HepG2 (cell line): ENCODE data around the gene MGAT5. TPM values are rescaled to one million over a fixed set of nuclear protein-coding genes. Genes with fewer than 3 reads are reported as not detected.

Experiments used
- ATAC-seq: fragments of 200-7000 bp; cut with Tn5 transposase; 3 replicates; pipeline ENCODE4 v1.9.1; 2020; ENCODE audit warnings: mild to moderate bottlenecking, moderate library complexity
- BruUV-seq: library from RNA; stranded (reverse); fragments of 400-500 nt; replicated peaks from 2 replicates; lab custom pipeline; 2021; lab: Mats Ljungman, UMichigan
- CTCF ChIA-PET: fragments of 300-600 bp; formaldehyde crosslinking; extraction: SDS; loops from one replicate; lab custom pipeline; 2021; ENCODE audit warnings: low total read pairs, inconsistent platforms, low intra/inter-chr PET ratio; lab: Yijun Ruan, JAX
- POLR2A ChIA-PET: fragments of 350-600 bp; sonication (Branson Sonifier 250); formaldehyde crosslinking; loops from one replicate; lab custom pipeline; 2020; ENCODE audit warnings: antibody characterized with exemption, inconsistent platforms; lab: Yijun Ruan, JAX
- DNase-seq: peaks from one replicate; pipeline ENCODE4 v3.0.0-alpha.2; 2015; ENCODE audit warnings: low spot score
- FAIRE-seq: peaks from 3 replicates; lab custom pipeline; 2011; peaks lifted over from hg19 to GRCh38; lab: Jason Lieb, UNC
- H2AFZ ChIP-seq: one replicate; pipeline ENCODE4 v1.6.1; 2011; ENCODE audit warnings: low read length, inconsistent platforms
- H3K27ac ChIP-seq: fragments of 300-600 bp; 3 replicates; pipeline ENCODE4 v1.8.0; 2011; ENCODE audit warnings: mixed run types, mild to moderate bottlenecking, mixed read lengths, low read length, inconsistent platforms; ENCODE audit not compliant: insufficient read depth; ENCODE audit errors: extremely low read length
- H3K27me3 ChIP-seq, 2 experiments: fragments of 200-600 bp in 1 of 2; 2 replicates in 1 of 2; 3 replicates in 1 of 2; pipeline versions ENCODE4 v1.6.0 to v1.8.0; 2011; ENCODE audit warnings: low read length in 2 of 2, mild to moderate bottlenecking in 2 of 2, moderate library complexity in 2 of 2, inconsistent platforms in 1 of 2; ENCODE audit not compliant: insufficient read depth in 2 of 2, control insufficient read depth in 1 of 2
- H3K36me3 ChIP-seq, 2 experiments: fragments of 200-600 bp in 1 of 2; replicated peaks in 1 of 2; 2 replicates in 1 of 2; 3 replicates in 1 of 2; pipeline versions ENCODE4 v1.5.1 to v1.8.0; 2011; ENCODE audit warnings: low read length in 2 of 2, inconsistent platforms in 1 of 2; ENCODE audit not compliant: insufficient read depth in 2 of 2, control insufficient read depth in 1 of 2
- H3K4me1 ChIP-seq: 2 replicates; pipeline ENCODE4 v1.5.1; 2012; ENCODE audit warnings: low read length, inconsistent platforms; ENCODE audit not compliant: insufficient read depth
- H3K4me2 ChIP-seq: 2 replicates; pipeline ENCODE4 v1.6.0; 2011; ENCODE audit warnings: low read depth, low read length, inconsistent platforms
- H3K4me3 ChIP-seq, 3 experiments: fragments of 200-600 bp in 1 of 3; sonication (generic), shearing (Covaris generic) in 1 of 3; replicated peaks in 1 of 3; 2 replicates each; pipeline ENCODE4 v1.5.1; 2011 to 2016; ENCODE audit warnings: low read length in 3 of 3, inconsistent platforms in 2 of 3, low read depth in 2 of 3, mild to moderate bottlenecking in 2 of 3, control low read depth in 1 of 3, mixed read lengths in 1 of 3; ENCODE audit not compliant: insufficient read depth in 1 of 3
- H3K79me2 ChIP-seq: one replicate; pipeline ENCODE4 v1.6.1; 2011; ENCODE audit warnings: low read length, inconsistent platforms; ENCODE audit not compliant: insufficient read depth
- H3K9ac ChIP-seq: 2 replicates; pipeline ENCODE4 v1.6.0; 2011; ENCODE audit warnings: mild to moderate bottlenecking, low read depth, low read length, inconsistent platforms; ENCODE audit not compliant: insufficient read depth
- H3K9me3 ChIP-seq: 2 replicates; pipeline ENCODE4 v1.5.1; 2012; ENCODE audit warnings: mild to moderate bottlenecking, low read length
- H4K20me1 ChIP-seq: 2 replicates; pipeline ENCODE4 v1.6.0; 2011; ENCODE audit warnings: inconsistent platforms, mild to moderate bottlenecking, low read length, moderate library complexity; ENCODE audit not compliant: insufficient read depth
- BHLHE40 ChIP-seq: IDR thresholded peaks from 2 replicates; pipeline ENCODE4 v1.6.1; 2011; ENCODE audit warnings: low read length, improper control_type of control experiment
- CBFB ChIP-seq: sonication (generic); formaldehyde crosslinking; IDR thresholded peaks from 2 replicates; pipeline ENCODE4 v1.4.0; 2020; ENCODE audit warnings: missing genetic modification reagents
- JUN ChIP-seq: sonication (generic); formaldehyde crosslinking; IDR thresholded peaks from 2 replicates; pipeline ENCODE4 v1.4.0; 2020; ENCODE audit warnings: mild to moderate bottlenecking, missing genetic modification reagents
- SMAD1 ChIP-seq: sonication (generic); formaldehyde crosslinking; IDR thresholded peaks from 2 replicates; pipeline ENCODE4 v1.4.0; 2020; ENCODE audit warnings: missing genetic modification reagents, low read depth, mild to moderate bottlenecking, borderline replicate concordance
- ZNF784 ChIP-seq: sonication (generic); formaldehyde crosslinking; IDR thresholded peaks from 2 replicates; pipeline ENCODE4 v1.5.1; 2020; ENCODE audit warnings: missing genetic modification reagents, mild to moderate bottlenecking, borderline replicate concordance
- WGBS: methylation state at CpG from one replicate; pipeline ENCODE4 v1.1.6; 2017; ENCODE audit warnings: low lambda C conversion rate; 5-methylcytosine and 5-hydroxymethylcytosine counted together
- in situ Hi-C: cut with HindIII; loops from 2 replicates; pipeline ENCODE4 v1.10.0; 2017; ENCODE audit warnings: low pct_unique_long_range_greater_than_20kb; ENCODE audit not compliant: extremely low pct_ligation_motif_present
- intact Hi-C: fragments of 100-400 bp; cut with micrococcal nuclease; formaldehyde crosslinking; loops from one replicate; pipeline ENCODE4 v1.10.0; 2022; ENCODE audit not compliant: unreplicated experiment
- polyA plus RNA-seq, 8 experiments: library from polyadenylated mRNA; depleted of rRNA in 3 of 8; stranded (reverse) in 7 of 8; unstranded in 1 of 8; fragments of >200 nt; fragmentation: Illumina TruSeq in 4 of 8; extraction: Trizol in 4 of 8; gene quantifications; 2 replicates each; pipeline versions ENCODE4 v1.2.1 to v1.2.3, GENCODE V29; 2011 to 2016; ENCODE audit warnings: low read depth in 4 of 8, missing spikeins in 1 of 8, mixed read lengths in 1 of 8; ENCODE audit not compliant: insufficient read depth in 1 of 8
- total RNA-seq, 5 experiments: library from RNA; depleted of rRNA; stranded (reverse); fragments of >200 nt; fragmentation: Illumina TruSeq; extraction: Trizol; gene quantifications; 2 replicates each; pipeline ENCODE4 v1.2.3, GENCODE V29; 2016; ENCODE audit warnings: low read depth in 1 of 5
- TF ChIP-seq, protein P1 (sequence below): sonication (generic); formaldehyde crosslinking; IDR thresholded peaks from 2 replicates; pipeline ENCODE4 v1.4.0; 2020; ENCODE audit warnings: mild to moderate bottlenecking, missing genetic modification reagents
- TF ChIP-seq, protein P2 (sequence below): sonication (generic); formaldehyde crosslinking; IDR thresholded peaks from 2 replicates; pipeline ENCODE4 v1.5.1; 2020; ENCODE audit warnings: missing genetic modification reagents, mild to moderate bottlenecking, borderline replicate concordance
- TF ChIP-seq, protein P3 (sequence below): IDR thresholded peaks from 2 replicates; pipeline ENCODE4 v1.6.1; 2012; ENCODE audit warnings: low read length, improper control_type of control experiment

Gene MGAT5
- total and polyA plus RNA-seq, 2 of the 13 experiments (the other 11 are each of a cell fraction or from before 2014, with no cell fraction given) = 33.1 to 60.2 TPM

GRCh38 chr2:134206573-134206972, 47.3 kb upstream of the MGAT5 start:
- Histone ChIP-seq H2AFZ (no peak overlapping the region), H3K27me3 (no peaks in the 10 kb centered on the region), H3K79me2 (peaks cover 33% of the 10 kb centered on the region), H3K4me1 (peaks cover 17% of the 10 kb centered on the region), H3K9ac (no peak overlapping the region), H3K36me3 (no peaks in the 10 kb centered on the region), H3K4me3 (no peak overlapping the region), H3K9me3 (no peaks in the 10 kb centered on the region), H4K20me1 (peaks cover 16% of the 10 kb centered on the region; the same call in 1 of the 2 replicates), H3K27ac (no peak overlapping the region), H3K4me2 (no peak overlapping the region)
- DNase-seq (no peak), FAIRE-seq (no peak), ATAC-seq (no peak)
- ChIA-PET POLR2A (interaction anchor here (1.1 to 1.5 kb wide), 2 partner anchors 87 to 88 kb away, joined by 5 to 8 read pairs; no protein-coding TSS in a partner anchor), CTCF (interaction anchor here (4.0 kb wide), 1 partner anchor 88 kb away, joined by 60 read pairs; no protein-coding TSS in a partner anchor)
- intact Hi-C loops = loop anchor here (5.0 kb wide), 3 partner anchors 89 to 319 kb away; no protein-coding TSS in a partner anchor
- in situ Hi-C loops = loop anchor here (5.0 to 25.0 kb wide), 2 partner anchors 89 to 319 kb away; no protein-coding TSS in a partner anchor
- 89% methylated on average over 5 of the region's 5 CpGs for WGBS
- TF ChIP-seq BHLHE40 (no peak), ZNF784 (no peak), SMAD1 (CRISPR knock-in tag) (no peak), CBFB (CRISPR knock-in tag) (no peak), JUN (CRISPR knock-in tag) (no peak)
- TF ChIP-seq, protein P1, sequence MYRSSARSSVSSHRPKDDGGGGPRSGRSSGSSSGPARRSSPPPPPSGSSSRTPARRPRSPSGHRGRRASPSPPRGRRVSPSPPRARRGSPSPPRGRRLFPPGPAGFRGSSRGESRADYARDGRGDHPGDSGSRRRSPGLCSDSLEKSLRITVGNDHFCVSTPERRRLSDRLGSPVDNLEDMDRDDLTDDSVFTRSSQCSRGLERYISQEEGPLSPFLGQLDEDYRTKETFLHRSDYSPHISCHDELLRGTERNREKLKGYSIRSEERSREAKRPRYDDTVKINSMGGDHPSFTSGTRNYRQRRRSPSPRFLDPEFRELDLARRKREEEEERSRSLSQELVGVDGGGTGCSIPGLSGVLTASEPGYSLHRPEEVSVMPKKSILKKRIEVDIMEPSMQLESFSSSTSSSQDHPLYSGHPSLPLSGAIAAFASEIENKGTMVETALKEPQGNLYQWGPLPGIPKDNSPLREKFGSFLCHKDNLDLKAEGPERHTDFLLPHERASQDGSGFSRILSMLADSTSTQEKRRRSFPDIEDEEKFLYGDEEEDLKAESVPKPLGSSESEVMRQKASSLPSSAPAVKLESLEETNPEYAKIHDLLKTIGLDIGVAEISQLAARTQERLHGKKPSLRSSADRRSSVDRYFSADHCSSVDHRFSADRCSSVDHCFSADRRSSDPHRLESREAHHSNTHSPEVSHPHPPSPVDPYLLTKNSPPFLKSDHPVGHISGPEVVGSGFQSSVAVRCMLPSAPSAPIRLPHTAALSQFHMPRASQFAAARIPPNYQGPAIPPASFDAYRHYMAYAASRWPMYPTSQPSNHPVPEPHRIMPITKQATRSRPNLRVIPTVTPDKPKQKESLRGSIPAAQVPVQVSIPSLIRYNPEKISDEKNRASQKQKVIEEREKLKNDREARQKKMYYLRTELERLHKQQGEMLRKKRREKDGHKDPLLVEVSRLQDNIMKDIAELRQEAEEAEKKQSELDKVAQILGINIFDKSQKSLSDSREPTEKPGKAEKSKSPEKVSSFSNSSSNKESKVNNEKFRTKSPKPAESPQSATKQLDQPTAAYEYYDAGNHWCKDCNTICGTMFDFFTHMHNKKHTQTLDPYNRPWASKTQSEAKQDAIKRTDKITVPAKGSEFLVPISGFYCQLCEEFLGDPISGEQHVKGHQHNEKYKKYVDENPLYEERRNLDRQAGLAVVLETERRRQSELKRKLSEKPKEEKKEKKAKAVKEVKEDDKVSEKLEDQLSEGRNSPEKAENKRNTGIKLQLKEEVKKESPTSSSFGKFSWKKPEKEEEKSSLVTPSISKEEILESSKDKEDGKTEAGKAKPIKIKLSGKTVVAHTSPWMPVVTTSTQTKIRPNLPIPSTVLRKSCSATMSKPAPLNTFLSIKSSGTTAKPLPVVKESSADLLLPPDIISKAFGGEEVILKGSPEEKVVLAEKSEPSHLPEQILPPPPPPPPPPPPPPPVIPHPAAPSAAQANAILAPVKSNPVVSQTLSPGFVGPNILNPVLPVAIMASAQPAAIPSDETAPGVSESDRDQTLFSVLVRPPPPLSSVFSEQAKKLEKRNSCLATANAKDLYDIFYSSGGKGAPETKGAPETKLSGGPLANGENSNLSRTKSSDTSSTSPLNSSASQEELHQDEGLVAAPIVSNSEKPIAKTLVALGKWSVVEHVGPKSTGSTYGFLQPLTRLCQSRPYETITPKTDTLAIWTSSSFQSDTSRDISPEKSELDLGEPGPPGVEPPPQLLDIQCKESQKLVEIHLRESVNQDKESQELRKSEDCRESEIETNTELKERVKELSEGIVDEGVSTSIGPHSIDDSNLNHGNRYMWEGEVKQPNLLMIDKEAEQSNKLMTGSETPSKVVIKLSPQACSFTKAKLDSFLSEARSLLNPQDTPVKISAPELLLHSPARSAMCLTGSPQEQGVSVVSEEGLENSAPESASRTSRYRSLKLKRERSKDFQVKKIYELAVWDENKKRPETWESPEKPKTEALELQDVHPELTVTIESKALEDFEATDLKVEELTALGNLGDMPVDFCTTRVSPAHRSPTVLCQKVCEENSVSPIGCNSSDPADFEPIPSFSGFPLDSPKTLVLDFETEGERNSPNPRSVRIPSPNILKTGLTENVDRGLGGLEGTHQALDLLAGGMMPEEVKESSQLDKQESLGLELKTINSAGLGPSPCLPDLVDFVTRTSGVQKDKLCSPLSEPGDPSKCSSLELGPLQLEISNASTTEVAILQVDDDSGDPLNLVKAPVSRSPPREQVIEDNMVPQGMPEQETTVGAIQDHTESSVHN (CRISPR knock-in tag) = no peak
- TF ChIP-seq, protein P2, sequence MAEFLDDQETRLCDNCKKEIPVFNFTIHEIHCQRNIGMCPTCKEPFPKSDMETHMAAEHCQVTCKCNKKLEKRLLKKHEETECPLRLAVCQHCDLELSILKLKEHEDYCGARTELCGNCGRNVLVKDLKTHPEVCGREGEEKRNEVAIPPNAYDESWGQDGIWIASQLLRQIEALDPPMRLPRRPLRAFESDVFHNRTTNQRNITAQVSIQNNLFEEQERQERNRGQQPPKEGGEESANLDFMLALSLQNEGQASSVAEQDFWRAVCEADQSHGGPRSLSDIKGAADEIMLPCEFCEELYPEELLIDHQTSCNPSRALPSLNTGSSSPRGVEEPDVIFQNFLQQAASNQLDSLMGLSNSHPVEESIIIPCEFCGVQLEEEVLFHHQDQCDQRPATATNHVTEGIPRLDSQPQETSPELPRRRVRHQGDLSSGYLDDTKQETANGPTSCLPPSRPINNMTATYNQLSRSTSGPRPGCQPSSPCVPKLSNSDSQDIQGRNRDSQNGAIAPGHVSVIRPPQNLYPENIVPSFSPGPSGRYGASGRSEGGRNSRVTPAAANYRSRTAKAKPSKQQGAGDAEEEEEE (CRISPR knock-in tag) = no peak
- TF ChIP-seq, protein P3, sequence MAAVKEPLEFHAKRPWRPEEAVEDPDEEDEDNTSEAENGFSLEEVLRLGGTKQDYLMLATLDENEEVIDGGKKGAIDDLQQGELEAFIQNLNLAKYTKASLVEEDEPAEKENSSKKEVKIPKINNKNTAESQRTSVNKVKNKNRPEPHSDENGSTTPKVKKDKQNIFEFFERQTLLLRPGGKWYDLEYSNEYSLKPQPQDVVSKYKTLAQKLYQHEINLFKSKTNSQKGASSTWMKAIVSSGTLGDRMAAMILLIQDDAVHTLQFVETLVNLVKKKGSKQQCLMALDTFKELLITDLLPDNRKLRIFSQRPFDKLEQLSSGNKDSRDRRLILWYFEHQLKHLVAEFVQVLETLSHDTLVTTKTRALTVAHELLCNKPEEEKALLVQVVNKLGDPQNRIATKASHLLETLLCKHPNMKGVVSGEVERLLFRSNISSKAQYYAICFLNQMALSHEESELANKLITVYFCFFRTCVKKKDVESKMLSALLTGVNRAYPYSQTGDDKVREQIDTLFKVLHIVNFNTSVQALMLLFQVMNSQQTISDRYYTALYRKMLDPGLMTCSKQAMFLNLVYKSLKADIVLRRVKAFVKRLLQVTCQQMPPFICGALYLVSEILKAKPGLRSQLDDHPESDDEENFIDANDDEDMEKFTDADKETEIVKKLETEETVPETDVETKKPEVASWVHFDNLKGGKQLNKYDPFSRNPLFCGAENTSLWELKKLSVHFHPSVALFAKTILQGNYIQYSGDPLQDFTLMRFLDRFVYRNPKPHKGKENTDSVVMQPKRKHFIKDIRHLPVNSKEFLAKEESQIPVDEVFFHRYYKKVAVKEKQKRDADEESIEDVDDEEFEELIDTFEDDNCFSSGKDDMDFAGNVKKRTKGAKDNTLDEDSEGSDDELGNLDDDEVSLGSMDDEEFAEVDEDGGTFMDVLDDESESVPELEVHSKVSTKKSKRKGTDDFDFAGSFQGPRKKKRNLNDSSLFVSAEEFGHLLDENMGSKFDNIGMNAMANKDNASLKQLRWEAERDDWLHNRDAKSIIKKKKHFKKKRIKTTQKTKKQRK = no peak
- BruUV-seq = no TSS peak
